GM23248 (cell line): ENCODE results near the gene PDCD5. TPM values are rescaled to one million over a fixed set of nuclear protein-coding genes. Genes with fewer than 3 reads are reported as not detected.

Experiments used
- DNase-seq: peaks from one replicate; pipeline ENCODE4 v3.0.0-alpha.2; 2015
- H2AFZ ChIP-seq: fragments of 200-600 bp; sonication (generic); 2 replicates; pipeline ENCODE4 v1.6.1; 2016; ENCODE audit warnings: antibody characterized with exemption
- H3F3A ChIP-seq: fragments of 200-600 bp; sonication (generic); 2 replicates; pipeline ENCODE4 v1.6.1; 2016; ENCODE audit warnings: mild to moderate bottlenecking, antibody characterized with exemption, mixed run types; ENCODE audit not compliant: insufficient read depth
- H3K27ac ChIP-seq: fragments of 200-600 bp; sonication (generic); 2 replicates; pipeline ENCODE4 v1.5.1; 2016; ENCODE audit warnings: mild to moderate bottlenecking
- H3K27me3 ChIP-seq: fragments of 200-600 bp; sonication (generic); replicated peaks from 2 replicates; pipeline ENCODE4 v1.6.1; 2016; ENCODE audit warnings: mild to moderate bottlenecking; ENCODE audit not compliant: insufficient read depth
- H3K36me3 ChIP-seq: fragments of 200-600 bp; sonication (generic); 2 replicates; pipeline ENCODE4 v1.6.1; 2016; ENCODE audit warnings: low read depth, mild to moderate bottlenecking
- H3K4me1 ChIP-seq: fragments of 200-600 bp; sonication (generic); 2 replicates; pipeline ENCODE4 v1.6.1; 2016; ENCODE audit warnings: mild to moderate bottlenecking; ENCODE audit not compliant: insufficient read depth
- H3K4me2 ChIP-seq: fragments of 200-600 bp; sonication (generic); one replicate; pipeline ENCODE4 v1.6.1; 2016; ENCODE audit warnings: mild to moderate bottlenecking; ENCODE audit not compliant: unreplicated experiment
- H3K4me3 ChIP-seq: fragments of 200-600 bp; sonication (generic); 2 replicates; pipeline ENCODE4 v1.5.1; 2016; ENCODE audit warnings: mild to moderate bottlenecking
- H3K79me2 ChIP-seq: fragments of 200-600 bp; sonication (generic); 2 replicates; pipeline ENCODE4 v1.6.1; 2016; ENCODE audit warnings: mild to moderate bottlenecking; ENCODE audit not compliant: insufficient read depth
- H3K9ac ChIP-seq: fragments of 200-600 bp; sonication (generic); 2 replicates; pipeline ENCODE4 v1.6.1; 2016; ENCODE audit warnings: mild to moderate bottlenecking
- H3K9me2 ChIP-seq: fragments of 200-600 bp; sonication (generic); 2 replicates; pipeline ENCODE4 v1.6.1; 2016; ENCODE audit warnings: mixed run types, mild to moderate bottlenecking, moderate library complexity; ENCODE audit not compliant: insufficient read depth
- H3K9me3 ChIP-seq: fragments of 200-600 bp; sonication (generic); one replicate; pipeline ENCODE4 v1.6.1; 2017; ENCODE audit warnings: low read depth
- H4K20me1 ChIP-seq: fragments of 200-600 bp; sonication (generic); 2 replicates; pipeline ENCODE4 v1.6.0; 2016; ENCODE audit not compliant: insufficient read depth
- EZH2 ChIP-seq: fragments of 200-600 bp; sonication (generic); IDR thresholded peaks from 2 replicates; pipeline ENCODE4 v1.6.1; 2018; ENCODE audit warnings: antibody characterized with exemption, mild to moderate bottlenecking; ENCODE audit not compliant: insufficient read depth, poor library complexity, severe bottlenecking
- EZH2phosphoT487 ChIP-seq: fragments of 200-600 bp; sonication (generic); IDR thresholded peaks from 2 replicates; pipeline ENCODE4 v1.6.1; 2018; ENCODE audit warnings: antibody characterized with exemption, moderate library complexity, mild to moderate bottlenecking, low read depth; ENCODE audit not compliant: insufficient read depth
- WGBS, 2 experiments: methylation state at CpG; one replicate each; pipeline ENCODE4 v1.1.6; 2015 to 2017; ENCODE audit warnings: low lambda C conversion rate in 2 of 2, low coverage in 1 of 2; ENCODE audit errors: missing lambda C conversion rate in 2 of 2; 5-methylcytosine and 5-hydroxymethylcytosine counted together
- in situ Hi-C: fragments of 300-500 bp; cut with MboI; formaldehyde crosslinking; loops from 2 replicates; pipeline ENCODE4 v1.15.0; 2020
- polyA plus RNA-seq: library from polyadenylated mRNA; unstranded; fragments of >200 nt; fragmentation: Nextera tagmentation; extraction: Ambion mirVana; gene quantifications from 2 replicates; pipeline ENCODE4 v1.2.1, GENCODE V29; 2016
- total RNA-seq: library from RNA; depleted of rRNA; stranded (reverse); fragments of >200 nt; shearing (Covaris generic); gene quantifications from 2 replicates; pipeline ENCODE4 v1.2.3, GENCODE V29; 2014; rRNA removed

The PDCD5 gene
- total RNA-seq (64.5 and 95.4 TPM in 2 replicates), polyA plus RNA-seq (296 and 309 TPM in 2 replicates)

- Histone ChIP-seq H3K36me3 (peaks cover 17% of the 10 kb centered on the region; the same call in 1 of the 2 replicates), H3K27me3 (0 out of 2 replicates have a peak, but pooled peaks cover 4% of the 10 kb centered on the region), H3K9me2 (no peaks in the 10 kb centered on the region), H3K4me2 (peak within 1 kb of the TSS; percentile 97), H3K27ac (peak within 1 kb of the TSS; percentile 58), H3K9ac (peak within 1 kb of the TSS; percentile 90), H3K79me2 (peaks cover 46% of the 10 kb centered on the region), H3F3A (0 out of 2 replicates have a peak, but pooled peaks cover 6% of the 10 kb centered on the region), H3K4me3 (peak within 1 kb of the TSS; percentile 80), H3K9me3 (no peaks in the 10 kb centered on the region), H2AFZ (peak within 1 kb of the TSS; percentile 94), H4K20me1 (no peaks in the 10 kb centered on the region), H3K4me1 (no peaks in the 10 kb centered on the region)
- in situ Hi-C loops: no loop called here
- peak; percentile 97 for DNase-seq
- WGBS, 2 experiments: 1% methylated on average over 37 to 51 of the region's 81 CpGs
- no peak for TF ChIP-seq EZH2
- no peak for TF ChIP-seq EZH2phosphoT487
Observed at GRCh38 chr19:32580901-32581704, at the start of gene PDCD5. Gene PDCD5 (plus strand): TSS chr19:32581190. CDS start chr19:32581262, 72 bp downstream.

DNA sequence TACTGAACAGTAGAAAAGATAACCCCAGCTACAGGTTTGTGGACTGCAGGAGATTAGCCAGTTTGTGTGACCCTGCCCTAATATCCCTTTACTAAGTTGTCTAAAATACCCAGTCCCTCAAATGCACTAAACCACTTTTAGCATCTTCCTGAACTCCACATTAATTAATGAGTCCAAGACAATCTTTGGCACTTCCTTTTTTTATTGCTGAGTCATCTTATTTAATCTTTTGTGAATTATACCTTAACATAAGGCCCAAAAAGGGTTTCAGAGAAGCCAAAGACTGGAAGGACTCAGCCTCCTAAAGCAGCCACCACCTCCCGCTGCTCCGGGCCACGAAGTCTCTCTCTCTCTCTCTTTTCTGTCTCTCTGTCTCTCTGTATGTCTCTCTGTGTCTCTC lies 48.8 kb upstream of the PDCD5 start:
- DNase-seq: no peak
- Histone ChIP-seq H3K36me3 (no peaks in the 10 kb centered on the region), H3K9me2 (no peaks in the 10 kb centered on the region), H3K27me3 (no peaks in the 10 kb centered on the region), H3K9ac (no peak overlapping the region), H3K27ac (no peak overlapping the region), H3K79me2 (no peaks in the 10 kb centered on the region), H3F3A (no peaks in the 10 kb centered on the region), H4K20me1 (no peaks in the 10 kb centered on the region), H3K9me3 (no peaks in the 10 kb centered on the region), H3K4me2 (no peak overlapping the region), H3K4me3 (no peak overlapping the region), H3K4me1 (no peaks in the 10 kb centered on the region), H2AFZ (no peak overlapping the region)
- TF ChIP-seq EZH2: no peak
- TF ChIP-seq EZH2phosphoT487: no peak
- 66 to 70% methylated on average over 3 of the region's 3 CpGs for WGBS, 2 experiments
- in situ Hi-C loops: no loop called here

DNA sequence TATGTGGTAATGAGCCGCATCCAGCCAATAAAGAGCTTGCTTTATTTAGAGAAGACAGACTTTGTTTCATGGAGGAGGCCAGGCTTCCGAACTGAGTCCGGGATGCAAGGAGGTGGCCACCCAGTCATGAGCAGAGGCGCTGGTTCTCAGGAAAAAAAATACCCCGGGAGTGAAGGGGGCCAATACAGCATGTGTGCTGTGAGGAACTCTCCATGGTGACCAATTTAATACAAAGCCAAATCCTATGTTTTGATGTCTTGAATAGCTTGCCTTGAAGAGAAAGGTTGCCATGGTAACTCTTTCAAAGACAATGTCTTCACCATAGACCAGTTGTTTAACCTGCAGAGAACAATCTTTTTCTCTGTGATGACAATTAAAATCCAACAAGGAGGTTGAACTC lies 43.4 kb upstream of the PDCD5 start:
- H3K27me3 ChIP-seq: no peaks in the 10 kb centered on the region
- no peak overlapping the region for H3K4me3 ChIP-seq
- no peaks in the 10 kb centered on the region for H3K4me1 ChIP-seq
- no peaks in the 10 kb centered on the region for H3K79me2 ChIP-seq
- H3K4me2 ChIP-seq: no peak overlapping the region
- H2AFZ ChIP-seq: no peak overlapping the region
- H3K9ac ChIP-seq: no peak overlapping the region
- H3K36me3 ChIP-seq: no peaks in the 10 kb centered on the region
- peak; percentile 3 for DNase-seq
- TF ChIP-seq EZH2phosphoT487 (no peak), EZH2 (no peak)
- no peaks in the 10 kb centered on the region for H3K9me2 ChIP-seq
- in situ Hi-C loops: no loop called here
- no peaks in the 10 kb centered on the region for H3K9me3 ChIP-seq
- 12 to 16% methylated on average over 5 of the region's 5 CpGs for WGBS, 2 experiments
- H4K20me1 ChIP-seq: no peaks in the 10 kb centered on the region
- no peak overlapping the region for H3K27ac ChIP-seq
- no peaks in the 10 kb centered on the region for H3F3A ChIP-seq

GRCh38 chr19:32539240-32539916 lies 41.6 kb upstream of the PDCD5 start:
- no peaks in the 10 kb centered on the region for H3K9me3 ChIP-seq
- TF ChIP-seq EZH2phosphoT487 (no peak), EZH2 (no peak)
- no peak overlapping the region for H3K4me3 ChIP-seq
- no peak overlapping the region for H2AFZ ChIP-seq
- H3F3A ChIP-seq: no peaks in the 10 kb centered on the region
- WGBS, 2 experiments: 49 to 54% methylated on average over 12 of the region's 12 CpGs
- no peak for DNase-seq
- in situ Hi-C loops: no loop called here
- H3K9ac ChIP-seq: no peak overlapping the region
- no peaks in the 10 kb centered on the region for H3K4me1 ChIP-seq
- H3K27ac ChIP-seq: no peak overlapping the region
- no peaks in the 10 kb centered on the region for H4K20me1 ChIP-seq
- no peaks in the 10 kb centered on the region for H3K79me2 ChIP-seq
- H3K9me2 ChIP-seq: no peaks in the 10 kb centered on the region
- H3K27me3 ChIP-seq: no peaks in the 10 kb centered on the region
- H3K4me2 ChIP-seq: no peak overlapping the region
- no peaks in the 10 kb centered on the region for H3K36me3 ChIP-seq
